A549 treated with AZD2906 at 1 μM for 4 hours (cell line): ENCODE results near the gene RECQL5. TPM values are rescaled to one million over a fixed set of nuclear protein-coding genes. Genes with fewer than 3 reads are reported as not detected.

Experiments
- total RNA-seq: library from RNA; stranded (reverse); fragments of 200-300 nt; extraction: Qiagen RNA extraction; gene quantifications from 5 replicates; pipeline ENCODE4 v1.2.3, GENCODE V29; 2022

RECQL5 gene
- total RNA-seq, result 21.4 to 31.4 TPM (median 25.5 TPM) in 5 replicates

DNA sequence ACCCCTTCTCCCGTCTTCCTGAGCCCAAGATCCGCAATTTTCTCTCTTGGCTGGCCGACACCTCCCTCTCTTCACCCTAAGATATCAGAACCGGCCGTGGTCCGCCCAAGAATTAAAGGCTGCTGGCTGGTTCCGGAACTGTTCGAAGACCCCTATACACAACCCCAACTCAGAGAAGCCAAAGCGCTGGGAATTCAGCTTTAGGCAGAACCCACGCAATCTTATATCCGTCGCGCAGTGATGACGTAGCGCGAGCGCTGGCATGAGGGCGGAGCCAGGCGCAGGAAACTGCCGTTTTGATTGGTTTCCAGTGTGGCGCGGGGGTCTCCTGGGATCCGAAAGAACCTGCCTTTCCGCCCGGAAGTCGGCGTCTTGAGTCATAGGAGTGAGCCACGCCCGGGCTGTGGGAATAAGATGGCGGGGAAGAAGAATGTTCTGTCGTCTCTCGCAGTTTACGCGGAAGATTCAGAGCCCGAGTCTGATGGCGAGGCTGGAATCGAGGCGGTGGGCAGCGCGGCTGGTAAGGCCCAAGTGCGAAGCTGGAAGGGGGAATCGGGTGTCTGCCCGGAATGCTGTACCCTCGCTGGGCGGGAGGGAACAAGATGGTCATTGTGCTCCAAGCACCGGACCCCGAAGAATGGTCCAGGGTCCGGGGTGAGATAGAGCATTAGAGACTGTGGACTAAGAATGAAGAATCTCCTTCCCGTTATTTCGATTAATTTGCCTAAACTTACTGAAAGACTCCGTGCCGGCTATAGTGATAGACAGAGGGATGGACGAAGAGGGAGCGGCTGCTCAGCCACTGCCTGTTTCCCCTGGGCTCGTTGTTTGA lies at the start of gene RECQL5, which contains the start of gene SAP30BP:
TSS of gene RECQL5 (minus strand) at position 196 of the 832 bp plus-strand sequence. CDS start 597 bp downstream, outside the sequence.
TSS of gene SAP30BP (plus strand) at position 380 of the 832 bp plus-strand sequence. CDS start at position 415, 35 bp downstream.

GRCh38 chr17:75632863-75633485 lies 34.0 kb downstream of the RECQL5 start, which contains the start of gene SMIM5:
SMIM5 (plus strand) TSS chr17:75633434; CDS start chr17:75640202, 6,768 bp downstream.

GRCh38 chr17:75587675-75588595 lies 79.0 kb downstream of the RECQL5 start, which contains the start of gene MYO15B:
MYO15B (plus strand) TSS chr17:75587800; CDS start chr17:75588058, 258 bp downstream.

Other genes starting within 250 kb of the RECQL5 start
- gene TMEM94, start 210.5 kb downstream of the RECQL5 start, total RNA-seq, result 41.6 to 50.3 TPM (median 45.7 TPM) in 5 replicates
- gene CASKIN2, start 151.6 kb downstream of the RECQL5 start, total RNA-seq, result 8.1 to 13.8 TPM (median 10.4 TPM) in 5 replicates
- 25.9 to 44.4 TPM (median 42.7 TPM) in 5 replicates for gene TSEN54, start 150.6 kb downstream of the RECQL5 start, total RNA-seq
- 19.3 to 34.5 TPM (median 33.6 TPM) in 5 replicates for gene LLGL2, start 141.5 kb downstream of the RECQL5 start, total RNA-seq
- 28.6 to 53.5 TPM (median 47.2 TPM) in 5 replicates for gene MYO15B, start 79.4 kb downstream of the RECQL5 start, total RNA-seq
- 0.76 to 1.1 TPM (median 1.0 TPM) in 5 replicates for gene SMIM5, start 33.7 kb downstream of the RECQL5 start, total RNA-seq
- 124 to 150 TPM (median 132 TPM) in 5 replicates for gene SAP30BP, start 184 bp upstream of the RECQL5 start, total RNA-seq
- 97.0 to 133 TPM (median 117 TPM) in 5 replicates for gene ITGB4, start 54.3 kb upstream of the RECQL5 start, total RNA-seq
- 55.4 to 89.1 TPM (median 82.7 TPM) in 5 replicates for gene GALK1, start 98.0 kb upstream of the RECQL5 start, total RNA-seq
- 25.1 to 31.3 TPM (median 28.1 TPM) in 5 replicates for gene UNK, start 117.7 kb upstream of the RECQL5 start, total RNA-seq
- gene UNC13D, start 177.2 kb upstream of the RECQL5 start, total RNA-seq, result 4.8 to 7.3 TPM (median 5.8 TPM) in 5 replicates
- 83.2 to 92.6 TPM (median 88.1 TPM) in 5 replicates for gene WBP2, start 188.2 kb upstream of the RECQL5 start, total RNA-seq
- 144 to 202 TPM (median 193 TPM) in 5 replicates for gene TRIM47, start 211.4 kb upstream of the RECQL5 start, total RNA-seq
- 30.1 to 40.1 TPM (median 38.9 TPM) in 5 replicates for gene TRIM65, start 229.8 kb upstream of the RECQL5 start, total RNA-seq
- 98.3 to 124 TPM (median 117 TPM) in 5 replicates for gene MRPL38, start 237.7 kb upstream of the RECQL5 start, total RNA-seq